Measurements from ENCODE around the gene NFKBIA.
A peak's percentile ranks its signal among the peaks of the same experiment; 100 is the strongest.
"Not testable (repeated sequence)": the region's sequence is repeated elsewhere in the genome, so short reads cannot be mapped to it uniquely, and the experiment has no call there.

NFKBIA gene

DNA sequence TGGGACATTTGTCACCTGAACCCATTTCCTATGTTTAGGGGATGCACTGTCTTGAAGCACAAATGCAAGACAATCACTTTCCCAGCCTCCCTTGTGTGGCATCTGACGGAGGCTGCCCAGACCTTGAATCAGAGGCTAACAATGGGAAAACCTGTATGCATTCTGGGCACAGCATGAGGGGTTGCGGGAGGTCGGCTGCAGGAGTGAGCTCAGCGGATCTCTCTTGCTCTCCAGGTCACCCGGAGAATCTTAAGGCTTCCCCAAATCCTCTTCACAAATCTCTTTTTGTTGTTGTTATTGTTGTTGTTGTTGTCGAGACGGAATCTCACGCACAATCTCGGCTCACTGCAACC is 15.3 kb downstream of the NFKBIA start:
- FAIRE-seq, result no peak

GRCh38 chr14:35388656-35389314 is 15.8 kb downstream of the NFKBIA start:
- no peak for FAIRE-seq

- no peak for FAIRE-seq
These were observed 16.6 kb downstream of the NFKBIA start for GRCh38 chr14:35387713-35388579.

- no peak for FAIRE-seq
These were observed 17.3 kb downstream of the NFKBIA start for GRCh38 chr14:35387219-35387618.

- FAIRE-seq, result no peak
These were observed 17.9 kb downstream of the NFKBIA start for GRCh38 chr14:35386673-35387125.

DNA sequence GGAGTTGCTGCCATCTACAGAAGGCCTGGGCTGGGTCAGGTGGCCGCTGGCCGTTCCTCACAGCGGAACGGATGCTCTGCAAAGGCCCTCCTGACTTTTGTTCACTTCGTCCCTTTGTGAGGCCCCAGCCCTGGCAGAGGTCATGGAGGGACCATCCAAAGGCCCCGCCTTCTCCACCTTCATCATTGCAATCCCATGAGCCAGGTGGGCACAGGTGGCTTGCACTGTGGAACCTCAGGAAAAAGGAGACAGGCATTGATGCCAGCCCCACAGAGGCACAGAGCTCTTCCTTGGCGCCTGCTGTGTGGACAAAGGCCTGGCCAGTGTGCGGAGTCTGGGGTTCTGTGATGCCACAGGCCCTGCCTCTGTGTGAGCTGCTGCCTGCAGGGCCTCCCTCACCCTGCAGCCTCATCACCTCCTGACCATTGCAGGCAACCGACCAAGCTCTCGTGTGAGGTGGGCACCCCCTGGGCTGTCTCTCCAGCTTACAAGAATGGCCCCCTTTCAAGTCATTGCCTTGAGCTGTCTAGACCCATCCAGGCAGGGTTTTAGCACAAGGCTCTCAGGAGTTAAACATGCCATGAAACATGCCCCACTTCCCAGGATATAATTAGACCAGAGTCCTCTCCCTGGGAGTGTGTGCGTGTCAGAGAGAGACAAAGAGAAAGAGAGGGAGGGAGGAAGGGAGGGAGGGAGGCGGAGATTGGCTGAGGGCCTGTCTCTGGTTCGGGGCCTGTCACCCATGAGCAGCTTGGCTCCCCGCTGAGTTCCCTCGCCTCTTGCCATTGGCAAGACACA is 19.3 kb downstream of the NFKBIA start:
- no peak for FAIRE-seq

GRCh38 chr14:35384455-35385041 is 20.0 kb downstream of the NFKBIA start:
- no peak for FAIRE-seq

GRCh38 chr14:35383569-35384454 is 20.7 kb downstream of the NFKBIA start:
- no peak for FAIRE-seq

GRCh38 chr14:35380794-35381193 is 23.8 kb downstream of the NFKBIA start:
- FAIRE-seq, result no peak

DNA sequence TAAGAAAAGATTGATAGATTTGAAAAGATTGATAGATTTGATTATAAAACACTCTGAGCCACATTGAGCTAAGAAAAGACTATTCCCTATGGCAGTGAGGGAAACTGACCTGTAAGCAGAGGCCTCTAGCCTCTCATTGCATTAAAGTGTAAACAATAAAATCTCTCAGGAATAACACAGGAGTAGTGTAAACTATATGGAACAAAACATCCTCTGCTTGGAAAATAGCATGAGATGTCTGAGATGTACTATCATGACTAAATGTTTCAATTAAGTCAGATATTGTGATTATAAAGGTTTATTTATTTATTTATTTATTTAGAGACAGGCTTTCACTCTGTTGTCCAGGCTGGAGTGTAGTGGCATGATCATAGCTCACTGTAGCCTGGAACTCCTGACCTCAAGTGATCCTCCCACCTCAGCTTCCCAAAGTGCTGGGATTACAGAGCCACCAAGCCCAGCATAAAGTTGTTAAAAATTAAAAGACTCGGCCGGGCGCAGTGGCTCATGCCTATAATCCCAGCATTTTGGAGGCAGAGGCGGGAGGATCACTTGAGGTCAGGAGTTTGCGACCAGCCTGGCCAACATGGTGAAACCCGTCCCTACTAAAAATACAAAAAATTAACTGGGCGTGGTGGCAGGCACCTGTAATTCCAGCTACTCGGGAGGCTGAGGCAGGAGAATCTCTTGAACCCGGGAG is 25.2 kb downstream of the NFKBIA start:
- FAIRE-seq, result not testable (repeated sequence)

DNA sequence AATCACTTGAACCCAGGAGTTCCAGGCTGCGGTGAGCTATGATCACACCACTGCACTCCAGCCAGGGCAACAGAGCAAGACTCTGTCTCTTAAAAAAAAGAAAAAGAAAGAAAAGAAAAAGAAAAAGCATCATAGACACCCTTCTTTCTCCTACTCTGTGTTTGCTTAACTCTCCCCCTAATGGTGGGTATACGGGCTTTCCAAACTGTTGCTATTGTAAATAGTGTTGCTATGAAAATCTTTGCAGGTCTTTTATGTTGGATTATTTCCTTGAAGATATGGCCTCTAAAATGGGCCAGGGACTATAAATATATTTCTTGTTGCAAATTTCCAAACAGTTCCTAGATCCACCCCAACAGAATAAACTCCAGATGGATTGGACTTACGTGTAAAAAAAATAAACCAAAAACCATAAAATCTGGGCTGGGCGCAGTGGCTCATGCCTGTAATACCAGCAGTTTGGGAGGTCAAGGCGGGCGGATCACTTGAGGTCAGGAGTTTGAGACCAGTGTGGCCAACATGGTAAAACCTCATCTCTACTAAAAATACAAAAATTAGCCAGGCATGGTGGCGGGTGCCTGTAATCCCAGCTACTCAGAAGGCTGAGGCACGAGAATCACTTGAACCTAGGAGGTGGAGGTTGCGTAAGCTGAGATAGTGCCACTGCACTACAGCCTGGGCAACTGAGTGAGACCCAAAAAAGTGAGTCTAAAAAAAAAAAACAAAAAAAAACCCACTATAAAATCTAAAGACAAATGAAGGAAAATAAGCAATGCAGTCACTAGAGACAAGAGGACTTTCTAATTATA is 25.9 kb downstream of the NFKBIA start:
- FAIRE-seq, result peak; percentile 28

- FAIRE-seq, result no peak
These were observed 29.0 kb downstream of the NFKBIA start for GRCh38 chr14:35375558-35376025.

DNA sequence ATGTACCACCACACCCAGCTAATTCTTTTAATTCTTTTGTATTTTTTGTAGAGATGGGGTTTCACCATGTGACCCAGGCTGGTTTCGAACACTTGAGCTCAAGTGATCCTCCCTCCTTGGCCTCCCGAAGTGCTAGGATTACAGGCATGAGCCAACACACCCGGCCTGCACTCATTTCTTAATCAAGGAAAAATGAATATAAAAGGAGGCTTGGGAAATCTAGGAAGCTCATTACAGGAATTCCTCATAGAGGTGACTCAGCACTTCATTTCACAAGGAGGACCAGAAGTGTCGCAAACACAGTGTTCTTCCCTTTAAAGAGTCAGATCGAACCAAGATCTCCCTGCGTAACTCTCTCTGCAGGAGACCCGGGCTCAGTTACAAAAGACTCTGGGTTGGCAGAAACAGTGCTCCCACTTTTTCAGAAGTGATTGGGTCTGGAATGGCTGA is 30.3 kb downstream of the NFKBIA start:
- FAIRE-seq, result no peak

DNA sequence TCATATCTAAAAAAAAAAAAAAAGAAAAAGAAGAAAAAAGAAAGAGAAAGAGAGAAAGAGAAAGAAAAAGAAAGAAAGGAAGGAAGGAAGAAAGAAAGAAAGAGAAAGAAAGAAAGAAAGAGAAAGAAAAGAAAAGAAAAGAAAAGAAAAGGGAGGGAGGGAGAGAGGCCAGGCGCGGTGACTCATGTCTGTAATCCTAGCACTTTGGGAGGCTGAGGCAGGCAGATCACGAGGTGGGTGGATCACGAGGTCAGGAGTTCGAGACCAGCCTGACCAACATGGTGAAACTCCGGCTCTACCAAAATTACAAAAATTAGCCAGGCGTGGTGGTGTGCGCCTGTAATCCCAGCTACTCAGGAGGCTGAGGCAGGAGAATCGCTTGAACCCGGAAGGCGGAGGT is 31.3 kb downstream of the NFKBIA start:
- not testable (repeated sequence) for FAIRE-seq

DNA sequence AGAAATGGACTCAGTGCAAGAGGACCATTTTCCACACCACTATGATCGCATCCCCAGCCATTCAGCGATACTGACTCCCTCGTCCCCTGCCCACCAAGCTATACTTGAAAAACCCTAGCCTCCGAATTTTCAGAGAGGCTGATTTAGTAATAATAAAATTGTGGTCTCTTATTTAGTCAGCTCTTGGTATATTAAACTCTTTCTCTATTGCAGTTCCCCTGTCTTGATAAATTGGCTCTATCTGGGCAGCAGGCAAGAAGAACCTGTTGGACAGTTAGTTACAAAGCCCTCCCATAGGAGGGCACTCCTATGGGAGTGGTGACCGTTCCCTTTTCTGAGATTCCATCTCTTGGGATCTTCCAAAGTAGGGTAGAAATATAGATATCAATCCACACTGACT is 33.6 kb downstream of the NFKBIA start:
- no peak for FAIRE-seq

DNA sequence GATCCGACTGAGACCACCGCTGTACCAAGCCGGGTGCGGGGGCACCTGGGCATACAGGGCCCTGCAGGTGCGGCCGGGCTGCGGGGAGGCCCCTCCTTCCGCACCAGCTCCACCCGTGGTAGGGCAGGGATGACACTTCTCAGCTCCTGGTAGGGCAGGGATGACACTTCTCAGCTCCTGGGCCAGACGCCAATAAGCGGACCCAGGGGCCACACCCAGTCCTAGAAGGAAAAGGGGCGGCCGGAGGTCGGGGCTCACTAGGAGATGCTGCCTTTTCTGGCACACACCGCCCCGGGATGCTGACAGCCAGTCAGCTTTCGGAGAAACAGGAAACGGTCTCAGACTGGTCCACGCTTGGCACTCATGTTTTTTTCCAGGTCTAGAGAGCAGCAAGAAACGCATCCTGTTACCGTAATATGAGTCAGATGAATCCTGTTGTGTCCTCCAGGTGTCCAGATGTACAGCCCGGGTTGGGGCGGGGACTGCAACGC is 34.8 kb downstream of the NFKBIA start:
- no peak for FAIRE-seq

DNA sequence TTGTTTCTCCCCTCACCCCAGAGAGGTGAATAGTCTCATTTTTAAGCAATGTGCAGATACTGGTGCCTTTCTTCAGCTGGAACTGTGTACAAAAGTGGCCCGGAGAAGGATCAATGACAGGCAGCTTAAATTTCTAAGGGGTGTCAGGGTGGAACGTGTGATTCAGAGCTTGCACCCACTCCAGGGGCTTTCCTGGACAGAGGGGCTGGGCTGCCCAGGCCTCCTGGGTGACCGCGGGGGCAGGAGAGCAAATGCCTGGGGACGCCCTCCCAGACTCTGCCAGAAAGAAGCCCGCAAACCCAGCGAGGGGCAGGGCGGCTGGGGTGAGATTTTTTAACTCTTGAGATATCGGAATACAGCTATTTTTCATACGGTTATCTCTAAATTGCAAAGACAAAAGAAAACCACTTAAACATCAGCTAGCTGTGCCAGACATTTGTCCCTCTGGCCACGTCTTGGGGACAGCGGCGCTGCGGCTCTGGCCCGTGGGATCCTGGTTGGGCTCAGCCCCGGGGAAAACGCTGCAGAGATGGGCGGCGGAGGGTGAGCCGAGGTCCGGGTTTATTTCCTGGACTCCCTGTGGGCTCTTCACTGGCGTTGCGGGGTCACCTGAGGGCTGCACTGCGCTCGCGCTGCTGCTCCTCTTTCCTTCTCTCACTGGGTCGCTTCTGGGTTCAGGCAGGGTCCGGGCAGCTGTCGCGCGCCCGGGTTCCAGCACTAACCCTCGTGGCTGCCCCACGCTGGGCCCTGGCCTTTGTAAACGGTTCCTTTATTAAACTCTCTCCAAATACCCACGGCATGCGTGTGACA is 35.8 kb downstream of the NFKBIA start:
- FAIRE-seq, result no peak

- FAIRE-seq, result no peak
These were observed 36.4 kb downstream of the NFKBIA start for GRCh38 chr14:35368139-35368460.

- no peak for FAIRE-seq
These were observed 37.5 kb downstream of the NFKBIA start for GRCh38 chr14:35367056-35367372.
